H9 (cell line): ENCODE measurements around the gene GCN1. TPM values are rescaled to one million over a fixed set of nuclear protein-coding genes. Genes with fewer than 3 reads are reported as not detected.

Experiments
- DNase-seq: peaks from one replicate; pipeline ENCODE4 v3.0.0-alpha.2; 2017
- H2AFZ ChIP-seq: one replicate; pipeline ENCODE4 v1.6.1; 2013; ENCODE audit warnings: mild to moderate bottlenecking, low read length, control low read depth, moderate library complexity
- H2AK5ac ChIP-seq: 2 replicates; pipeline ENCODE4 v1.6.1; 2013; ENCODE audit warnings: low read length, control low read depth, mixed read lengths; ENCODE audit not compliant: insufficient read length
- H2BK120ac ChIP-seq: one replicate; pipeline ENCODE4 v1.6.1; 2013; ENCODE audit warnings: low read depth, mild to moderate bottlenecking, low read length, control low read depth, inconsistent platforms; ENCODE audit not compliant: poor library complexity, severe bottlenecking
- H2BK12ac ChIP-seq: 2 replicates; pipeline ENCODE4 v1.6.1; 2013; ENCODE audit warnings: low read length, control low read depth, mixed read lengths, low read depth; ENCODE audit not compliant: insufficient read length
- H2BK15ac ChIP-seq: 2 replicates; pipeline ENCODE4 v1.6.1; 2013; ENCODE audit warnings: low read depth, low read length, control low read depth
- H2BK20ac ChIP-seq: one replicate; pipeline ENCODE4 v1.6.1; 2013; ENCODE audit warnings: low read depth, mild to moderate bottlenecking, low read length, control low read depth, inconsistent platforms; ENCODE audit not compliant: poor library complexity, severe bottlenecking
- H2BK5ac ChIP-seq: 2 replicates; pipeline ENCODE4 v1.6.1; 2013; ENCODE audit warnings: low read length, control low read depth, mixed read lengths; ENCODE audit not compliant: insufficient read length
- H3K14ac ChIP-seq: 2 replicates; pipeline ENCODE4 v1.6.1; 2013; ENCODE audit warnings: low read length, control low read depth; ENCODE audit not compliant: insufficient read depth
- H3K18ac ChIP-seq: 2 replicates; pipeline ENCODE4 v1.6.1; 2013; ENCODE audit warnings: low read depth, mild to moderate bottlenecking, mixed read lengths, low read length, control low read depth; ENCODE audit not compliant: insufficient read length
- H3K23ac ChIP-seq: 2 replicates; pipeline ENCODE4 v1.6.1; 2013; ENCODE audit warnings: low read length, control low read depth, mixed read lengths, low read depth; ENCODE audit not compliant: insufficient read length
- H3K23me2 ChIP-seq: 2 replicates; pipeline ENCODE4 v1.6.1; 2013; ENCODE audit warnings: low read depth, mild to moderate bottlenecking, mixed read lengths, low read length, control low read depth; ENCODE audit not compliant: insufficient read length, poor library complexity, severe bottlenecking
- H3K27ac ChIP-seq: 2 replicates; pipeline ENCODE4 v1.5.1; 2013; ENCODE audit warnings: low read length, control low read depth, mixed read lengths, low read depth; ENCODE audit not compliant: insufficient read length
- H3K27me3 ChIP-seq: 2 replicates; pipeline ENCODE4 v1.6.1; 2013; ENCODE audit warnings: low read length, control low read depth, inconsistent platforms; ENCODE audit not compliant: insufficient read depth
- H3K4ac ChIP-seq: 2 replicates; pipeline ENCODE4 v1.6.1; 2013; ENCODE audit warnings: low read depth, mild to moderate bottlenecking, control low read depth, inconsistent platforms, low read length, moderate library complexity
- H3K4me1 ChIP-seq: 2 replicates; pipeline ENCODE4 v1.6.1; 2013; ENCODE audit warnings: low read length, control low read depth, inconsistent platforms; ENCODE audit not compliant: insufficient read depth
- H3K4me2 ChIP-seq: 2 replicates; pipeline ENCODE4 v1.6.1; 2013; ENCODE audit warnings: low read length, control low read depth, mixed read lengths; ENCODE audit not compliant: insufficient read length, insufficient read depth
- H3K56ac ChIP-seq: 2 replicates; pipeline ENCODE4 v1.6.1; 2013; ENCODE audit warnings: low read depth, mild to moderate bottlenecking, mixed read lengths, low read length, control low read depth; ENCODE audit not compliant: insufficient read length
- H3K79me1 ChIP-seq: 2 replicates; pipeline ENCODE4 v1.6.1; 2013; ENCODE audit warnings: low read depth, mild to moderate bottlenecking, moderate library complexity, low read length, control low read depth, inconsistent platforms; ENCODE audit not compliant: insufficient read depth, poor library complexity, severe bottlenecking
- H3K79me2 ChIP-seq: 2 replicates; pipeline ENCODE4 v1.6.1; 2013; ENCODE audit warnings: low read length, control low read depth, inconsistent platforms; ENCODE audit not compliant: insufficient read depth
- H3K9ac ChIP-seq: 2 replicates; pipeline ENCODE4 v1.6.1; 2013; ENCODE audit warnings: low read length, control low read depth, mixed read lengths; ENCODE audit not compliant: insufficient read length; ENCODE audit errors: extremely low read depth
- H3K9me3 ChIP-seq: one replicate; pipeline ENCODE4 v1.6.1; 2013; ENCODE audit warnings: low read depth, low read length, inconsistent platforms; ENCODE audit not compliant: control insufficient read depth
- H3T11ph ChIP-seq: one replicate; pipeline ENCODE4 v1.6.1; 2013; ENCODE audit warnings: mild to moderate bottlenecking, low read length, control low read depth, inconsistent platforms
- H4K20me1 ChIP-seq: one replicate; pipeline ENCODE4 v1.6.1; 2013; ENCODE audit not compliant: control insufficient read depth, insufficient read length, insufficient read depth
- H4K5ac ChIP-seq: 2 replicates; pipeline ENCODE4 v1.6.1; 2013; ENCODE audit warnings: low read depth, mild to moderate bottlenecking, mixed read lengths, low read length, control low read depth; ENCODE audit not compliant: insufficient read length
- H4K8ac ChIP-seq: replicated peaks from 2 replicates; pipeline ENCODE4 v1.6.1; 2013; ENCODE audit warnings: low read length, control low read depth, mixed read lengths, low read depth; ENCODE audit not compliant: insufficient read length
- H4K91ac ChIP-seq: 2 replicates; pipeline ENCODE4 v1.6.1; 2013; ENCODE audit warnings: low read depth, mild to moderate bottlenecking, moderate library complexity, mixed read lengths, low read length, control low read depth; ENCODE audit not compliant: insufficient read length
- H3K27ac Mint-ChIP-seq, 3 experiments: 2 replicates in 2 of 3; 3 replicates in 1 of 3; pipeline ENCODE4 v1.8.0; 2020 to 2021; ENCODE audit warnings: mixed read lengths in 3 of 3, mild to moderate bottlenecking in 1 of 3, moderate library complexity in 1 of 3
- H3K27me3 Mint-ChIP-seq: 2 replicates; pipeline ENCODE4 v1.8.0; 2021; ENCODE audit warnings: low read depth, mild to moderate bottlenecking, moderate library complexity, mixed read lengths
- H3K36me3 Mint-ChIP-seq, 3 experiments: 2 replicates in 2 of 3; 3 replicates in 1 of 3; pipeline ENCODE4 v1.8.0; 2020 to 2021; ENCODE audit warnings: low read depth in 3 of 3, mixed read lengths in 3 of 3; ENCODE audit not compliant: insufficient read depth in 1 of 3
- H3K4me1 Mint-ChIP-seq, 2 experiments: 2 replicates each; pipeline ENCODE4 v1.8.0; 2020; ENCODE audit warnings: mixed read lengths in 2 of 2
- H3K4me3 Mint-ChIP-seq, 2 experiments: 2 replicates in 1 of 2; 3 replicates in 1 of 2; pipeline ENCODE4 v1.8.0; 2020 to 2021; ENCODE audit warnings: mild to moderate bottlenecking in 2 of 2, mixed read lengths in 2 of 2, moderate library complexity in 1 of 2
- H3K9me3 Mint-ChIP-seq, 2 experiments: 2 replicates in 1 of 2; 3 replicates in 1 of 2; pipeline ENCODE4 v1.8.0; 2020; ENCODE audit warnings: mild to moderate bottlenecking in 2 of 2, mixed read lengths in 2 of 2, moderate library complexity in 1 of 2
- WGBS: extraction: QIAGEN DNeasy Blood & Tissue Kit; methylation state at CpG from one replicate; pipeline ENCODE4 v1.1.7; 2013; ENCODE audit warnings: missing lambda C conversion rate, low lambda C conversion rate, mixed read lengths; ENCODE audit not compliant: insufficient read length; ENCODE audit errors: extremely low coverage; 5-methylcytosine and 5-hydroxymethylcytosine counted together
- total RNA-seq: library from RNA; stranded (reverse); gene quantifications from 2 replicates; pipeline ENCODE4 v1.2.1, GENCODE V29; 2021
- TF ChIP-seq, protein P1 (sequence below): fragments of 200-600 bp; sonication (generic); conservative IDR thresholded peaks from 3 replicates; pipeline ENCODE4 v1.8.0; 2021; ENCODE audit warnings: antibody characterized with exemption, mild to moderate bottlenecking

GCN1 gene
- total RNA-seq, 1 experiment from 2014 or later = 137 TPM

- no peak overlapping the region for H3K56ac ChIP-seq
- H3K4me2 ChIP-seq = no peak overlapping the region
- H3K79me1 ChIP-seq = no peaks in the 10 kb centered on the region
- H2BK120ac ChIP-seq = no peak overlapping the region
- H3K18ac ChIP-seq = no peak overlapping the region
- DNase-seq = no peak
- peaks cover 3% of the 10 kb centered on the region; the same call in 1 of the 2 replicates for H3K4me1 ChIP-seq
- no peaks in the 10 kb centered on the region for H3K27me3 ChIP-seq
- WGBS = no CpG with 5 or more reads among the region's 15 CpGs
- Mint-ChIP-seq H3K36me3 (peaks cover 52 to 98% (median 90%) of the 10 kb centered on the region in 3 experiments; a peak in 6 of 7 replicates), H3K27ac (peak overlapping the region in 1 of 3 experiments; percentile 44; a peak in 2 of 7 replicates), H3K4me1 (peaks cover 8 to 14% of the 10 kb centered on the region in 2 experiments), H3K9me3 (no peaks in the 10 kb centered on the region), H3K27me3 (no peaks in the 10 kb centered on the region), H3K4me3 (no peak overlapping the region)
- H2BK20ac ChIP-seq = no peak overlapping the region
- H4K20me1 ChIP-seq = no peaks in the 10 kb centered on the region
- no peaks in the 10 kb centered on the region for H3K9me3 ChIP-seq
- no peaks in the 10 kb centered on the region for H3K79me2 ChIP-seq
- H2BK15ac ChIP-seq = no peak overlapping the region
- H2BK12ac ChIP-seq = no peak overlapping the region
- H3T11ph ChIP-seq = no peak overlapping the region
- no peak overlapping the region for H2AK5ac ChIP-seq
- H3K9ac ChIP-seq = no peak overlapping the region
- H3K23ac ChIP-seq = no peak overlapping the region
- no peak overlapping the region for H3K4ac ChIP-seq
- TF ChIP-seq, protein P1, sequence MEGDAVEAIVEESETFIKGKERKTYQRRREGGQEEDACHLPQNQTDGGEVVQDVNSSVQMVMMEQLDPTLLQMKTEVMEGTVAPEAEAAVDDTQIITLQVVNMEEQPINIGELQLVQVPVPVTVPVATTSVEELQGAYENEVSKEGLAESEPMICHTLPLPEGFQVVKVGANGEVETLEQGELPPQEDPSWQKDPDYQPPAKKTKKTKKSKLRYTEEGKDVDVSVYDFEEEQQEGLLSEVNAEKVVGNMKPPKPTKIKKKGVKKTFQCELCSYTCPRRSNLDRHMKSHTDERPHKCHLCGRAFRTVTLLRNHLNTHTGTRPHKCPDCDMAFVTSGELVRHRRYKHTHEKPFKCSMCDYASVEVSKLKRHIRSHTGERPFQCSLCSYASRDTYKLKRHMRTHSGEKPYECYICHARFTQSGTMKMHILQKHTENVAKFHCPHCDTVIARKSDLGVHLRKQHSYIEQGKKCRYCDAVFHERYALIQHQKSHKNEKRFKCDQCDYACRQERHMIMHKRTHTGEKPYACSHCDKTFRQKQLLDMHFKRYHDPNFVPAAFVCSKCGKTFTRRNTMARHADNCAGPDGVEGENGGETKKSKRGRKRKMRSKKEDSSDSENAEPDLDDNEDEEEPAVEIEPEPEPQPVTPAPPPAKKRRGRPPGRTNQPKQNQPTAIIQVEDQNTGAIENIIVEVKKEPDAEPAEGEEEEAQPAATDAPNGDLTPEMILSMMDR = no peak
- no peak overlapping the region for H4K5ac ChIP-seq
- H2AFZ ChIP-seq = no peak overlapping the region
- no peak overlapping the region for H4K91ac ChIP-seq
- H2BK5ac ChIP-seq = no peak overlapping the region
- no peak overlapping the region for H3K27ac ChIP-seq
- H3K23me2 ChIP-seq = no peaks in the 10 kb centered on the region
- H3K14ac ChIP-seq = no peak overlapping the region
- no peak overlapping the region for H4K8ac ChIP-seq
These were observed 63.4 kb downstream of the GCN1 start for GRCh38 chr12:120131116-120131515.
